IPS-15b (cell line): ENCODE data around the gene INS.

Experiments used
- H3K27me3 ChIP-seq: one replicate; pipeline ENCODE4 v1.6.1; 2013; ENCODE audit warnings: low read length; ENCODE audit not compliant: control insufficient read depth, insufficient read depth
- H3K36me3 ChIP-seq: one replicate; pipeline ENCODE4 v1.6.1; 2013; ENCODE audit warnings: low read length; ENCODE audit not compliant: control insufficient read depth, insufficient read depth
- H3K4me1 ChIP-seq: one replicate; pipeline ENCODE4 v1.6.1; 2013; ENCODE audit warnings: mild to moderate bottlenecking, low read length; ENCODE audit not compliant: control insufficient read depth, insufficient read depth
- H3K4me3 ChIP-seq: one replicate; pipeline ENCODE4 v1.5.1; 2013; ENCODE audit warnings: low read depth, low read length
- H3K9ac ChIP-seq: one replicate; pipeline ENCODE4 v1.6.1; 2013; ENCODE audit warnings: low read depth, mild to moderate bottlenecking, low read length
- H3K9me3 ChIP-seq: one replicate; pipeline ENCODE4 v1.6.1; 2013; ENCODE audit warnings: mild to moderate bottlenecking, low read length; ENCODE audit not compliant: control insufficient read depth, insufficient read depth

INS gene

GRCh38 chr11:2121227-2122130, 39.5 kb downstream of the INS start:
- Histone ChIP-seq H3K27me3 (no peaks in the 10 kb centered on the region), H3K4me1 (no peaks in the 10 kb centered on the region), H3K9ac (no peak overlapping the region), H3K9me3 (peaks cover 2% of the 10 kb centered on the region), H3K4me3 (no peak overlapping the region), H3K36me3 (no peaks in the 10 kb centered on the region)

GRCh38 chr11:2120359-2121100, 40.5 kb downstream of the INS start:
- Histone ChIP-seq H3K9me3 (peaks cover 5% of the 10 kb centered on the region), H3K36me3 (peaks cover 3% of the 10 kb centered on the region), H3K4me3 (no peak overlapping the region), H3K27me3 (no peaks in the 10 kb centered on the region), H3K4me1 (no peaks in the 10 kb centered on the region), H3K9ac (no peak overlapping the region)

GRCh38 chr11:2118677-2119076, 42.3 kb downstream of the INS start:
- Histone ChIP-seq H3K4me3 (no peak overlapping the region), H3K9me3 (peaks cover 5% of the 10 kb centered on the region), H3K9ac (no peak overlapping the region), H3K27me3 (no peaks in the 10 kb centered on the region), H3K4me1 (no peaks in the 10 kb centered on the region), H3K36me3 (peaks cover 3% of the 10 kb centered on the region)

- peaks cover 5% of the 10 kb centered on the region for H3K9me3 ChIP-seq
- no peak overlapping the region for H3K4me3 ChIP-seq
- no peaks in the 10 kb centered on the region for H3K4me1 ChIP-seq
- no peak overlapping the region for H3K9ac ChIP-seq
- peaks cover 3% of the 10 kb centered on the region for H3K36me3 ChIP-seq
- no peaks in the 10 kb centered on the region for H3K27me3 ChIP-seq
Observed at GRCh38 chr11:2116680-2117079, 44.3 kb downstream of the INS start.

- Histone ChIP-seq H3K36me3 (peaks cover 3% of the 10 kb centered on the region), H3K27me3 (no peaks in the 10 kb centered on the region), H3K9me3 (peaks cover 5% of the 10 kb centered on the region), H3K4me3 (no peak overlapping the region), H3K4me1 (no peaks in the 10 kb centered on the region), H3K9ac (no peak overlapping the region)
Observed at GRCh38 chr11:2115308-2115707, 45.7 kb downstream of the INS start.

- H3K4me1 ChIP-seq = no peaks in the 10 kb centered on the region
- no peak overlapping the region for H3K4me3 ChIP-seq
- H3K36me3 ChIP-seq = peaks cover 3% of the 10 kb centered on the region
- H3K9me3 ChIP-seq = peaks cover 5% of the 10 kb centered on the region
- no peak overlapping the region for H3K9ac ChIP-seq
- H3K27me3 ChIP-seq = no peaks in the 10 kb centered on the region
Observed at GRCh38 chr11:2114430-2115241, 46.4 kb downstream of the INS start.

- H3K4me3 ChIP-seq = no peak overlapping the region
- no peaks in the 10 kb centered on the region for H3K27me3 ChIP-seq
- H3K9me3 ChIP-seq = peaks cover 5% of the 10 kb centered on the region
- H3K36me3 ChIP-seq = peaks cover 3% of the 10 kb centered on the region
- no peak overlapping the region for H3K9ac ChIP-seq
- H3K4me1 ChIP-seq = no peaks in the 10 kb centered on the region
Observed at GRCh38 chr11:2113776-2114175, 47.2 kb downstream of the INS start.

GRCh38 chr11:2110521-2110920, 50.5 kb downstream of the INS start:
- Histone ChIP-seq H3K4me3 (no peak overlapping the region), H3K9me3 (no peaks in the 10 kb centered on the region), H3K36me3 (no peaks in the 10 kb centered on the region), H3K27me3 (no peaks in the 10 kb centered on the region), H3K9ac (no peak overlapping the region), H3K4me1 (no peaks in the 10 kb centered on the region)
